ENCODE results near the gene FOXD4L6.
"Not testable (repeated sequence)": the region's sequence is repeated elsewhere in the genome, so short reads cannot be mapped to it uniquely, and the experiment has no call there.

- TF ChIP-seq CTCF (IDR thresholded peaks at IDR 0.05); EZH2 (IDR thresholded peaks at IDR 0.05; ENCODE audit: borderline replicate concordance, insufficient read depth, low read depth, low read length, poor library complexity, severe bottlenecking): not testable (repeated sequence)
These were observed 22.8 kb downstream of the FOXD4L6 start for GRCh38 chr9:41105557-41106253.

All from B cell (primary cell).